ENCODE results near the gene SYMPK.

Gene SYMPK

GRCh38 chr19:45866400-45867176 lies 3.6 kb upstream of the SYMPK start:
- DNase-seq (ENCODE audit: low read depth, low spot score), result no peak

- no peak for DNase-seq (ENCODE audit: low read depth, low spot score)
Measured at GRCh38 chr19:45865269-45865948, 2.5 kb upstream of the SYMPK start.

GRCh38 chr19:45864629-45865082 lies 1.7 kb upstream of the SYMPK start:
- DNase-seq (ENCODE audit: low read depth, low spot score), result no peak

- no peak for DNase-seq (ENCODE audit: low read depth, low spot score)
Measured at GRCh38 chr19:45863840-45864628, 1.1 kb upstream of the SYMPK start, which contains the start of gene FOXA3. Gene FOXA3 (plus strand): TSS chr19:45864326. CDS start chr19:45864457, 131 bp downstream.

GRCh38 chr19:45863335-45863839 lies 440 bp upstream of the SYMPK start:
- no peak for DNase-seq (ENCODE audit: low read depth, low spot score)

- no peak for DNase-seq (ENCODE audit: low read depth, low spot score)
Measured at GRCh38 chr19:45862271-45862563, 730 bp downstream of the SYMPK start.

- no peak for DNase-seq (ENCODE audit: low read depth, low spot score)
Measured at GRCh38 chr19:45860359-45861259, 2.3 kb downstream of the SYMPK start.

GRCh38 chr19:45854167-45854778 lies 8.7 kb downstream of the SYMPK start:
- no peak for DNase-seq (ENCODE audit: low read depth, low spot score)

- DNase-seq (ENCODE audit: low read depth, low spot score), result no peak
Measured at GRCh38 chr19:45852983-45853382, 10.0 kb downstream of the SYMPK start.

- no peak for DNase-seq (ENCODE audit: low read depth, low spot score)
Measured at GRCh38 chr19:45852145-45852750, 10.7 kb downstream of the SYMPK start.

- no peak for DNase-seq (ENCODE audit: low read depth, low spot score)
Measured at GRCh38 chr19:45848922-45849321, 14.0 kb downstream of the SYMPK start.

- no peak for DNase-seq (ENCODE audit: low read depth, low spot score)
Measured at GRCh38 chr19:45847663-45848062, 15.3 kb downstream of the SYMPK start.

- DNase-seq (ENCODE audit: low read depth, low spot score), result no peak
Measured at GRCh38 chr19:45842198-45842597, 20.7 kb downstream of the SYMPK start.

GRCh38 chr19:45834970-45835369 lies 28.0 kb downstream of the SYMPK start:
- DNase-seq (ENCODE audit: low read depth, low spot score), result no peak

- no peak for DNase-seq (ENCODE audit: low read depth, low spot score)
Measured at GRCh38 chr19:45828945-45829344, 34.0 kb downstream of the SYMPK start.

GRCh38 chr19:45828523-45828922 lies 34.4 kb downstream of the SYMPK start:
- DNase-seq (ENCODE audit: low read depth, low spot score), result no peak

GRCh38 chr19:45827459-45828093 lies 35.4 kb downstream of the SYMPK start:
- DNase-seq (ENCODE audit: low read depth, low spot score), result no peak

- no peak for DNase-seq (ENCODE audit: low read depth, low spot score)
Measured at GRCh38 chr19:45826934-45827333, 36.0 kb downstream of the SYMPK start.

Data from smooth muscle cell of the brain vasculature (primary cell).